NCI-H1105 treated with DMSO at 0.1 percent for 48 hours (cell line): ENCODE results near the gene SLC39A11.
"Not testable (repeated sequence)": the region's sequence is repeated elsewhere in the genome, so short reads cannot be mapped to it uniquely, and the experiment has no call there.

Experiments used
- DNase-seq: peaks from one replicate; lab custom pipeline; 2025; lab: John Stamatoyannopoulos, UW

SLC39A11 gene

DNA sequence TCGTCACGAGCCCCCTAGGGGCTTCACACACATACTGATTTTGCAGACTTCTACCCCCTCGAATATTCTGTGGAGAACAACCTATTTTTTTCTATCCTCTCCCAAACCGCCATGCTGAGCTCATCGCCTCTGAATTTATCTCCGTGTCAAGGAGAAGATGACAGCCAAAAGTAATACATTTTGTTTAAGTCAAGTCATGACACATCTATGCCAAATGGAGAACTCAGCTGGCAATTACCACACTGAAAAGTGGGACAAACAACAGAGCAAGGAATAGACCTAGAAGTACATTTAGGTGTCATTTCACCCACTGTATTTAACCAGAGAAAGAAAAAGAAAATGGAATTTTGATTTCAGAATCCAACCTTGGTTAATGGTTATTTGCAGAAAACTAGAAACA lies 260.2 kb downstream of the SLC39A11 start:
- no peak for DNase-seq

DNA sequence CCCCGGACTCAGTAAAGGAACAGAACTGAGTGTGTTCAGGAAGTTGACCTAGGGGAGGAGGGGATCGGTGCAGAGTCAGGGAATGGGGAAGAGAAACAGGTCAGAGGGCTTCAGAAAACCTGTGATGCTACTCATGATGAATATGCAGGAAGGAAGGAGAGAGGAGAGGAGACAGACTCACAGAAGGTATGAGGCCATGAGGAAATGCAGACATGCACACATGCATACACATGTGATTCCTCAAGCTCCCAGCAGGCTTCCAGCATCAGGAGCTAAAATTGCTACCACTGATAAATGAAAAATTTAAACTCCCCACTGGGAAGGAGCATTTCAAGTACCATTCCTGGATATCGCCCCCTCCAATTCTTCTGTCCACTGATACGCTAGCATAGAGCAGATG lies 262.6 kb downstream of the SLC39A11 start:
- DNase-seq = no peak

DNA sequence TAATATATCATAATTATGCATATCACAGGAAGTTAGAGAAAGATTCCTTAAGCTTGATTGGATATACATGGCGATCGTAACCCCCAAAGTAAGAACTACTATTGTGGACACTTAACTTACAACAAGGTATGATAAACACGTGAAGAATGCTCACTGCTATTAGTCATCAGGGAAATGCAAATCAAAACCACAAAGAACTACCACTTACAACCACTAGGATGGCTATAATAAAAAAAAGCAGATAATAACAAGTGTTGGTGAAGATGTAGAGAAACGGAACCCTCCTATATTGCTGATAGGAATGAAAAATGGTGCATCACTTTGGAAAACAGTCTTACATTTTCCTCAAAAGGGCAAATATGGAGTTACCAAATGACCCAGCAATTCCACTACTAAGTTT lies 265.9 kb downstream of the SLC39A11 start:
- DNase-seq = no peak

DNA sequence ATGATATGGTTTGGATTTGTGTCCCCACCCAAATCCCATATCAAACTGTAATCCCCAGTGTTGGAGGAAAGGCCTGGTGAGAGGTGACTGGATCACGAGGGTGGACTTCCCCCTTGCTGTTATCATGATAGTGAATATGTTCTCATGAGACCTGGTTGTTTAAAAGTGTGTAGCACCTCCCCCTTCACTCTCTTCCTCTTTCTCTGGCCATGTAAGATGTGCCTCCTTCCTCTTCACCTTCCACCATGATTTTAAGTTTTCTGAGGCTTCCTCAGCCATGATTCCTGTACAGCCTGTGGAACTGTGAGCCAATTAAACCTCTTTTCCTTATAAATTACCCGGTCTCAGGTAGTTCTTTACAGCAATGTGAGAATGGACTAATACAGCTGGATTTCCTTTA lies 266.4 kb downstream of the SLC39A11 start:
- DNase-seq = not testable (repeated sequence)

- DNase-seq = no peak
Measured at GRCh38 chr17:72825218-72825617, 267.3 kb downstream of the SLC39A11 start.

DNA sequence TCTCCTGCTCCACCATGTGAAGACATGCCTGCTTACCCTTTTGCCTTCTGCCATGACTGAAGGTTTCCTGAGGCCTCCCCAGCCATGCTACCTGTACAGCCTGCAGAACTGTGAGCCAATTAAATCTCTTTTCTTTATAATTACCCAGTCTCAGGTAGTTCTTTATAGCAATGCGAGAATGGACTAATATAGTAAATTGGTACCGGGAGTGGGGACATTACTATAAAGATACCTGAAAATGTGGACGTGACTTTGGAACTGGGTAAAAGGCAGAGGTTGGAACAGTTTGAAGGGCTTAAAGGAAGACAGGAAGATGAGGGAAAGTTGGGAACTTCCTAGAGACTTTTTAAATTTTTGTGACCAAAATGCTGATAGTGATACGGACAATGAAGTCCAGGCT lies 268.2 kb downstream of the SLC39A11 start:
- DNase-seq = not testable (repeated sequence)

GRCh38 chr17:72822358-72823023 lies 270.0 kb downstream of the SLC39A11 start:
- no peak for DNase-seq

GRCh38 chr17:72816406-72816805 lies 276.1 kb downstream of the SLC39A11 start:
- DNase-seq = no peak

DNA sequence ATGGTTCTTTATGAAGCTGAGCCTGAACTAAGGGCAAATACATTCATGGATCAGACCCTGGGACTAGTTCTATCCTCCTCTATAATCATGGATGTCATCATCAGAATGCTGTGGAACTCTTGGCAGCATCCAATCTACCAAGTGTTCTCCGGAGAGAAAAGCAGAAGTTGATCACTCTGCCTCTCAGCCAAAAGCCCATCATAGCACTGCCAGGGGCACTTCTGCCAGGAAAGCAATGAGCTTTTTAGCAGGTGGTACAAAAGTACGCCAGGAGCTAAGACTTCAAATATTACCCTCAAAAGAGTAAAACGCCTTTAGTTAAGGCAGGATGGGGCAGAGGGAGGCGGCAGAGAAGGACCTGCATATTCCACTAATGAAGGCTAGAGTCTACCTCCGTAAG lies 279.0 kb downstream of the SLC39A11 start:
- no peak for DNase-seq

DNA sequence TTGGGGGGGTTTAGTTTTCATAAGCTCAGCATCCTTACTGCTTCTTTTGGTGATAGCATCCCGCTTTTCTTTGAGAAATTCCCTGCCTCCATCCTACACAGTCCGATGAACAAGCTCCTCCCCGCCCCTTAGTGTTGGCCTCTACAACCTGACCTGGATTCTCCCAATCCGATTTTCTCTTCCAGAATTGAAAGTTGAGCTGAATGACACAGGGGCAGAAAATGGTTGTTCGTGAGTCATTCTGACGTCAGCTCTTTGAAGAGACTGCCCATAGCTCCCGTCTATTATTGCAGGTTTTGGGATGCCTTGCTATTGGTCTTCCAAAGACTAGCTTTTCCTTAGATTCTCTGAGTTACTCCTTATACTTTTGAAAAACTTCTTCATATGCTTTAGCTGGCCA lies 279.7 kb downstream of the SLC39A11 start:
- no peak for DNase-seq

- DNase-seq = no peak
Measured at GRCh38 chr17:72811976-72812687, 280.4 kb downstream of the SLC39A11 start.

DNA sequence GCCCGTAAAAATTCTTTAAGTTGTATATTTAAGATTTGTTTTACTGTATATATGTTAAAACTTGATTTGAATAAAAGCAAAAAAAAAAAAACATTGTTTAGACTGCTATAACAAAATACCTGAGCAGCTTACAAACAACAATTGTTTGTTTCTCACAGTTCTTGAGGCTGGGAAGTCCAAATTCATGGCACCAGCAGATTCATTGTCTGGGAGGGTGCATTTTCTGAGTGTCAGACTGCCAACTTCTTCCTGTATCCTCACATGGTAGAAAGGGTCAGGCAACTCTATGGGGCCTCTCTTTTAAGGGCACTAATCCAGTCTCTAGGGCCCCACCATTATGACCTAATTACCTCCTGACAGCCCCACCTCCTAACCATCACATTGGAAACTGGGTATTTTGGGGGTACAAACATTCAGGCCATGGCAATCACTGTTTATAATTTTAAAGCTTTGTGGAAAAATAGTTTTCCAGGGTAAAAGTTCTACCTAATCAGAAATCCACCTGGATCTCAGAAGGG lies 281.4 kb downstream of the SLC39A11 start:
- no peak for DNase-seq

- no peak for DNase-seq
Measured at GRCh38 chr17:72806011-72806410, 286.5 kb downstream of the SLC39A11 start.

DNA sequence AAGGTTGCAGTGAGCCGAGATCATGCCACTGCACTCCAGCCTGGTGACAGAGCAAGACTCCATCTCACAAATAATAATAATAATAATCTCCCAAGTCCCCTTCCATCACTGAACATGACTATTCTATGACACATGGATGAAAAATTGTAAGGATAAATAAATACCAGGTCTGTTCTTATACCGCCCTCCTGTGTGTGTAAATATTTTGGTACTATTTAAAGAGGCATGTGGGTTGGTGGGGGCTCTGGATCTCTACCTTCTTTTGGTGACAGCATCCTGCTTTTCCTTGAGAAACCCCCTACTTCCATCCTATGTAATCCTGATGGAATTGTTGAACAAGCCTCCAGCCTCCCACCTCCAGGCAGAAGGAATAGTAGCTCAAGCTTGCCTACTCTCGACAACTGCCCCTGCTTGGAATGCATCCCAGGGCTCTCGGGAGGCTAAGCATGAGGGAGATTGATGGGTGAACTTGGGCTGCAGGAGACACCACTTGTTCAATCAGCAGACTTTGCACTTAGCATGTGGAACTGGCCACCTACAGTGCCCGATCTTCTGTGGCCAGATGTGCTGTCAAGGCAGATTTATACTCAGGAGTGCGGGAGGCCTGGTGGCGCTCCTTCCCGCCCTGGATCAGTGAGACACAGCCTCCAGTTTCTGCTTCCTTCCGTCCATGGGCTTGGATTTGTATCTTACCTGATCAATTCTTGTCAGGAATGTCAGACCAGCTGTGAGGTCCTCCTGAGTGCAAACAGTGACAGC lies 287.4 kb downstream of the SLC39A11 start:
- DNase-seq = no peak

GRCh38 chr17:72802726-72803125 lies 289.8 kb downstream of the SLC39A11 start:
- no peak for DNase-seq

- no peak for DNase-seq
Measured at GRCh38 chr17:72797142-72797541, 295.3 kb downstream of the SLC39A11 start.

DNA sequence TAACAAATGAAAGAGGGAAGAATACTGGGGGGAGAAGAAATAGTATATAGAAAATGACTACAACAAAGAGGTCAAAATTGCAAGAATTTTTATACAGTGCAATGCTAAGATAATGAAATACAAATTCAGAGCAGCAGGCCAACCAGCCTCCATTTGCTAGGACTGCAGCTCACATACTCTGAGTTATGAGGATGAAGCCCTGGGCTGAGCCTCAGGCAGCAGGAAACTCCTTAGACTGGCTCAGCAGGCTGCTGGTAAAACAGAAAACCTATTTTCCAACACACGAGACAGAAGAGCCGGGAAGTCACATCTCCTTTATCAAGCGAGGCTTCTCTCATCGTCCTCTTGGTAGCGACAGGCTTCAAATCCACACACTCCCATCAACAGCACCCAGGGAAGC lies 296.5 kb downstream of the SLC39A11 start:
- no peak for DNase-seq

GRCh38 chr17:72794152-72794551 lies 298.3 kb downstream of the SLC39A11 start:
- DNase-seq = no peak

- no peak for DNase-seq
Measured at GRCh38 chr17:72792771-72793170, 299.7 kb downstream of the SLC39A11 start.

- DNase-seq = no peak
Measured at GRCh38 chr17:72790190-72790589, 302.3 kb downstream of the SLC39A11 start.

DNA sequence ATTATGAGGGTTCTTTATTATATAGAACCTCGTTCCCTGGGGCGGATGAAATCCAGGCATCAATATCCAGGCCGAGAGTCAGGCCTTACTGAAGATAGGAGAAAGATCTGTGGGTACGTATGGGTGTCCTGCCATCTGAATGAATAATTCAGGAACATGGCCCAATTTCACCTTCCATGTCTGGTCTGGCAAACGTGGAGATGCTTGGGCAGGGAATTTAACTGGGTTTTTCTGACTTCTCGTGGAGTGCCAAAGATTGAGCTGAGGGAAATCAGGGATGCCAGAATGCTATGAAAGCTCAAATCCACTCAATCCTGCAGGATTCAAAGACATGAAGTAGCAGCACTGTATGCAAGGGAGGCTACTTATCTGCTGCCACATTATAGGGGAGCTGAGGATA lies 302.8 kb downstream of the SLC39A11 start:
- no peak for DNase-seq

- no peak for DNase-seq
Measured at GRCh38 chr17:72788950-72789585, 303.4 kb downstream of the SLC39A11 start.
